ENCODE data around the gene CTR9. TPM values are rescaled to one million over a fixed set of nuclear protein-coding genes. Genes with fewer than 3 reads are reported as not detected.

The CTR9 gene
- total RNA-seq, 4 donors from 2014 or later = 27.8 to 31.8 (median 29.3) TPM

DNA sequence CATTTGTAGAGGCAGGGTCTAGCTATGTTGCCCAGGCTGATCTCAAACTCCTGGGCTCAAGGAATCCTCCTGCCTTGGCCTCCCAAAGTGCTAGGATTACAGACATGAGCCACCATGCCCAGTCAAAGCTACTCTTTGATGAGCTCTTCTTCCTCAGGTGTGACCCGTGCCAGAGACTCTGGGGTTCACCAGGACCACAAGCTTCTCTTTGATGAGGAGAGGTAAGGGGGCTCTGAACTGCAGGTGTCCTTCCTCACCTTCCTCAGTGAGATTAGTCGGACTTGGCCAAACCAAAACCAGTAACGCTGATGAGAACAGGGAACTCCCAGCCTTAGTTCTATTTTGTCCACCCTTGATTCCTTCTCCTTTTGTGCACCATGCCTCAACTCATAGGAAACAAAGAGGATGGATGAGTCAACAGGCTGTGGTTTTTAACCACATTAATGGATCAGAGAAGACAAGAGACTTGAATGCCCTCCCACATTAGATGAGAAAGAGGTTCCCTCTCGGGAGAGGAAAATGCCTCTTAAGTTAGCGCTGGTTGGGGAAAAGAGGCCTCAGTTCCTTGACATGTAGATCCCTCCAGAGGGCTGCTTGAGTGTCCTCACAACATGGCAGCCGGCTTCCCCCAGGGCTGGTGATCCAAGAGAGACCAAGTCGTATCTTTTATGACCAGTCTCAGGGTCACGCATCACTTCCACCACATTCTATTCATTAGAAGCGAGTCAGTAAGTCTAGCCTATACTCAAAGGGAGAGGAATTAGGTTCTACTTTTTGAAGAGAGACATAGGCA lies 25.7 kb upstream of the CTR9 start:
- no peak overlapping the region for H3K4me3 ChIP-seq (ENCODE audit: low read depth, poor library complexity, severe bottlenecking)
- DNase-seq (ENCODE audit: low spot score in 2 of 2) = no peak
- 80 to 82% methylated on average over 9 of the region's 9 CpGs for WGBS, 2 donors
- intact Hi-C loops (cut with DNase I; ENCODE audit: low total_unique reads) = no loop called here
- no peak for TF ChIP-seq POLR2A (IDR thresholded peaks at IDR 0.05)
- TF ChIP-seq CTCF (IDR thresholded peaks at IDR 0.05) = no peak

- TF ChIP-seq CTCF (IDR thresholded peaks at IDR 0.05) = no peak
- TF ChIP-seq POLR2A (IDR thresholded peaks at IDR 0.05) = no peak
- intact Hi-C loops (cut with DNase I; ENCODE audit: low total_unique reads) = no loop called here
Observed at GRCh38 chr11:10725907-10726253, 25.2 kb upstream of the CTR9 start.

GRCh38 chr11:10727146-10727851 lies 23.7 kb upstream of the CTR9 start:
- TF ChIP-seq CTCF (IDR thresholded peaks at IDR 0.05) (no peak), POLR2A (IDR thresholded peaks at IDR 0.05) (no peak)
- no peak for DNase-seq (ENCODE audit: low spot score in 2 of 2)
- intact Hi-C loops (cut with DNase I; ENCODE audit: low total_unique reads) = no loop called here
- H3K4me3 ChIP-seq (ENCODE audit: low read depth, poor library complexity, severe bottlenecking) = no peak overlapping the region
- WGBS, 2 donors = 53 to 62% methylated on average over 4 of the region's 4 CpGs

More at GRCh38 chr11:10725907-10726253, 25.2 kb upstream of the CTR9 start:
- DNase-seq (ENCODE audit: low spot score in 2 of 2) = no peak
- no peak overlapping the region for H3K4me3 ChIP-seq (ENCODE audit: low read depth, poor library complexity, severe bottlenecking)

GRCh38 chr11:10728154-10728553 lies 22.9 kb upstream of the CTR9 start:
- intact Hi-C loops (cut with DNase I; ENCODE audit: low total_unique reads) = no loop called here
- 81 to 87% methylated on average over 3 of the region's 3 CpGs for WGBS, 2 donors

DNA sequence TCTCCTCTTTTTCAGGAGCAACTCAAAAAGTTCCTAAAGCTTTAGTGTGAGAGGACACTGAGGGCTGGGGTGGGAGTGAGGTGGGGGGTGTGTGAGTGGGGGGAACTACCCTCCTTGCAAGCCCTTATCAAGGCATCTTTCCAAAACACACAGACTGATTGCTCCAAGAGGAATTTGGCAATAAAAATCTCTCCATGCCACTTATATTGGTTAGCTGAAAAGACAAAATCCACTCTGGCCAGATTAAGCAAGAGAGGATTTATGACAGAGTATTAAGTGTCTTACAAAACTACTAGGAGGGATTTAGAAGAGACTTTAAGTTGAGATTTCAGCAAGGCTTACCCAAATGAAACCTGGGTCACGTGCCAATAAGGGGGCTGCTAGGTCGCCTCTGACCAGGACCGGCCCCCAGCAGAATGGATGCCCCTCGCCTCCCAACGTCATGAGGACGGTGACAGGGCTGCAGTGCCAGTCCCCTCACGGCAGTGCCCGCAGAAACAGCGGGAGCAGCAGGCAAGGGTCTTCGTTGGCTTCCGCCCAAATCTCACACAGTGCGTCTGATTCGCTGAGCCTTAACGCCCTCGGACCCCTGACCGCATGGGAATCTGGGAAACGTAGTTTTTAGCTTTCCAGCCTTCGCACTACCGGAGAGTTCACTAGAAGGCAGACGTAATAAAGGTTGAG lies 22.1 kb upstream of the CTR9 start:
- 66 to 67% methylated on average over 18 to 20 of the region's 20 CpGs for WGBS, 2 donors
- TF ChIP-seq CTCF (IDR thresholded peaks at IDR 0.05) (no peak), POLR2A (IDR thresholded peaks at IDR 0.05) (no peak)
- H3K4me3 ChIP-seq (ENCODE audit: low read depth, poor library complexity, severe bottlenecking) = no peak overlapping the region
- DNase-seq (ENCODE audit: low spot score in 2 of 2) = no peak
- intact Hi-C loops (cut with DNase I; ENCODE audit: low total_unique reads) = no loop called here

More at GRCh38 chr11:10728154-10728553, 22.9 kb upstream of the CTR9 start:
- DNase-seq (ENCODE audit: low spot score in 2 of 2) = no peak
- TF ChIP-seq POLR2A (IDR thresholded peaks at IDR 0.05) = no peak
- no peak for TF ChIP-seq CTCF (IDR thresholded peaks at IDR 0.05)
- H3K4me3 ChIP-seq (ENCODE audit: low read depth, poor library complexity, severe bottlenecking) = no peak overlapping the region
